Parathyroid adenoma (tissue), 2 donors: Measurements from ENCODE around the gene ZNF76.

Experiments used
- H2AFZ ChIP-seq: fragments of 300-600 bp; sonication (generic); one replicate; pipeline ENCODE4 v1.7.0; 2017; ENCODE audit warnings: antibody characterized with exemption, mild to moderate bottlenecking
- H3K27ac ChIP-seq: fragments of 300-600 bp; sonication (generic); one replicate; pipeline ENCODE4 v1.7.0; 2017
- H3K27me3 ChIP-seq: fragments of 300-600 bp; sonication (generic); one replicate; pipeline ENCODE4 v1.7.0; 2017; ENCODE audit warnings: low read length; ENCODE audit not compliant: control insufficient read depth, insufficient read depth
- H3K36me3 ChIP-seq: fragments of 300-600 bp; sonication (generic); one replicate; pipeline ENCODE4 v1.7.0; 2017; ENCODE audit warnings: low read length; ENCODE audit not compliant: control insufficient read depth, insufficient read depth
- H3K4me1 ChIP-seq: fragments of 300-600 bp; sonication (generic); one replicate; pipeline ENCODE4 v1.7.0; 2017; ENCODE audit warnings: control low read depth
- H3K4me2 ChIP-seq: fragments of 300-600 bp; sonication (generic); one replicate; pipeline ENCODE4 v1.7.0; 2017; ENCODE audit warnings: low read length
- H3K4me3 ChIP-seq: fragments of 300-600 bp; sonication (generic); one replicate; pipeline ENCODE4 v1.7.0; 2017; ENCODE audit warnings: low read depth, low read length
- H3K79me2 ChIP-seq: fragments of 300-600 bp; sonication (generic); one replicate; pipeline ENCODE4 v1.7.0; 2017; ENCODE audit warnings: control low read depth
- H3K9ac ChIP-seq: fragments of 300-600 bp; sonication (generic); one replicate; pipeline ENCODE4 v1.7.0; 2017; ENCODE audit warnings: mild to moderate bottlenecking
- H3K9me3 ChIP-seq: fragments of 300-600 bp; sonication (generic); one replicate; pipeline ENCODE4 v1.7.0; 2017; ENCODE audit warnings: low read length; ENCODE audit not compliant: control insufficient read depth
- CTCF ChIP-seq: fragments of 300-600 bp; sonication (generic); IDR thresholded peaks from one replicate; pipeline ENCODE4 v1.7.0; 2017; ENCODE audit warnings: antibody characterized with exemption, mild to moderate bottlenecking
- donor health status: primary hyperparathyroidism.

Gene ZNF76

GRCh38 chr6:35240838-35241801 is 18.4 kb upstream of the ZNF76 start:
- no peak overlapping the region for H2AFZ ChIP-seq
- no peaks in the 10 kb centered on the region for H3K9me3 ChIP-seq
- peaks cover 24% of the 10 kb centered on the region for H3K79me2 ChIP-seq
- no peak overlapping the region for H3K4me2 ChIP-seq
- no peaks in the 10 kb centered on the region for H3K4me1 ChIP-seq
- no peak overlapping the region for H3K9ac ChIP-seq
- H3K27me3 ChIP-seq: no peaks in the 10 kb centered on the region
- H3K4me3 ChIP-seq: no peak overlapping the region
- peak; percentile 98 for TF ChIP-seq CTCF
- H3K36me3 ChIP-seq: no peaks in the 10 kb centered on the region
- H3K27ac ChIP-seq: no peak overlapping the region

DNA sequence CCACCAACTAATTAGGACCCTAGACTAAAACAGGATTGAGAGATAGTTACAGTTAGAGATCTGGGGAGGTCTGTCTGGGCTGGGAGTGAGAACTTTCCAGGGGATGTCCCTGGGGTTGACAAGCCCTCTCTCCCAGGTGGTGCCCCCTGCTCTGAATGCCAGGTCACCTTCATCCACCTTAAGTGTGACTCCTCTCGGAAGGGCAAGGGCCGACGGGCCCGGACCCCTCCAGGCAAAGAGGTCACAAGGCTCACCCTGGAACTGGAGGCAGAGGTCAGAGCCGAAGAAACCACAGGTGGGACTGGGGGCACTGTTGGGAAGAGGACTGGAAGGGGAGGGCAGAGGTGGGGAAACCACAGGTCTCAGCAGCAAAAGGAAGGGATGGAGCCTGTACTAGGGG is 17.0 kb upstream of the ZNF76 start:
- no peaks in the 10 kb centered on the region for H3K27me3 ChIP-seq
- H3K9ac ChIP-seq: no peak overlapping the region
- H2AFZ ChIP-seq: no peak overlapping the region
- no peak for TF ChIP-seq CTCF
- H3K4me3 ChIP-seq: no peak overlapping the region
- H3K9me3 ChIP-seq: no peaks in the 10 kb centered on the region
- H3K4me2 ChIP-seq: no peak overlapping the region
- H3K4me1 ChIP-seq: no peaks in the 10 kb centered on the region
- no peak overlapping the region for H3K27ac ChIP-seq
- H3K36me3 ChIP-seq: no peaks in the 10 kb centered on the region
- peaks cover 24% of the 10 kb centered on the region for H3K79me2 ChIP-seq

DNA sequence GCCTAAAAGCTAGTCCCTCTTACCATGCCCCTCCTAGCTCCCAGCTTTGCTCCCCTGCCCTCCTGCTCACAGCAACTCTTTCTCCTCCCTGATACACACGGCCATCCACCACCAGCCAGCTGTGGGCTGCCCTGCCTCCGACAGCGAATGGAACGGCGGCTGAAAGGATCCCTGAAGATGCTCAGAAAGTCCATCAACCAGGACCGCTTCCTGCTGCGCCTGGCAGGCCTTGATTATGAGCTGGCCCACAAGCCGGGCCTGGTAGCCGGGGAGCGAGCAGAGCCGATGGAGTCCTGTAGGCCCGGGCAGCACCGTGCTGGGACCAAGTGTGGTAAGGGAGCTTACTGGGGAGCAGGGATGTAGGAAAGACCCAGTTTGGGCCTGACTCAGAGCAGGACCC is 16.6 kb upstream of the ZNF76 start:
- Histone ChIP-seq H3K9ac (no peak overlapping the region), H3K27ac (no peak overlapping the region), H3K4me3 (no peak overlapping the region), H3K9me3 (no peaks in the 10 kb centered on the region), H3K79me2 (peaks cover 22% of the 10 kb centered on the region), H3K4me2 (no peak overlapping the region), H3K4me1 (peaks cover 4% of the 10 kb centered on the region), H2AFZ (no peak overlapping the region), H3K36me3 (no peaks in the 10 kb centered on the region), H3K27me3 (no peaks in the 10 kb centered on the region)
- TF ChIP-seq CTCF: no peak

GRCh38 chr6:35243386-35243958 is 16.1 kb upstream of the ZNF76 start:
- H3K79me2 ChIP-seq: peaks cover 19% of the 10 kb centered on the region
- no peak overlapping the region for H3K4me2 ChIP-seq
- H3K36me3 ChIP-seq: no peaks in the 10 kb centered on the region
- no peak overlapping the region for H3K27ac ChIP-seq
- H3K4me3 ChIP-seq: no peak overlapping the region
- no peak overlapping the region for H2AFZ ChIP-seq
- H3K9me3 ChIP-seq: no peaks in the 10 kb centered on the region
- no peak overlapping the region for H3K9ac ChIP-seq
- TF ChIP-seq CTCF: no peak
- H3K4me1 ChIP-seq: peaks cover 4% of the 10 kb centered on the region
- no peaks in the 10 kb centered on the region for H3K27me3 ChIP-seq
